HEK293 (cell line): Measurements from ENCODE around the gene SPECC1.

Experiments used
- CTCF ChIA-PET: fragments of 350-600 bp; formaldehyde crosslinking; extraction: SDS; loops from one replicate; lab custom pipeline; 2021; ENCODE audit warnings: antibody characterized with exemption; lab: Yijun Ruan, JAX
- POLR2A ChIA-PET: fragments of 300-600 bp; formaldehyde crosslinking; extraction: SDS; loops from one replicate; lab custom pipeline; 2020; ENCODE audit warnings: antibody characterized with exemption, inconsistent platforms; lab: Yijun Ruan, JAX
- H3K27ac ChIP-seq: fragments of 200-500 bp; sonication (Bioruptor generic); 2 replicates; pipeline ENCODE4 v1.5.1; 2014; ENCODE audit warnings: low read depth, low read length, control low read depth, inconsistent platforms; ENCODE audit errors: extremely low read depth
- H3K36me3 ChIP-seq, 2 experiments: fragments of 200-500 bp in 1 of 2; sonication (Bioruptor generic) in 1 of 2; 1 replicate in 1 of 2; 2 replicates in 1 of 2; pipeline ENCODE4 v1.5.1; 2014 to 2017; ENCODE audit warnings: inconsistent platforms in 2 of 2, low read length in 2 of 2; ENCODE audit not compliant: control insufficient read depth in 2 of 2, insufficient read depth in 1 of 2
- H3K4me1 ChIP-seq: fragments of 200-500 bp; sonication (Bioruptor generic); 2 replicates; pipeline ENCODE4 v1.5.1; 2014; ENCODE audit warnings: mild to moderate bottlenecking, low read length, inconsistent platforms; ENCODE audit not compliant: control insufficient read depth, insufficient read depth
- H3K4me3 ChIP-seq: 2 replicates; pipeline ENCODE4 v1.5.1; 2011; ENCODE audit warnings: low read depth, mild to moderate bottlenecking, control low read depth, low read length, moderate library complexity
- H3K9me3 ChIP-seq: fragments of 200-500 bp; sonication (Bioruptor generic); 2 replicates; pipeline ENCODE4 v1.5.1; 2014; ENCODE audit warnings: low read depth, low read length, inconsistent platforms; ENCODE audit not compliant: control insufficient read depth, insufficient read depth
- FEZF1 ChIP-seq: fragments of 450-650 bp; formaldehyde crosslinking; IDR thresholded peaks from 2 replicates; pipeline ENCODE4 v1.5.1; 2016; ENCODE audit warnings: missing biosample characterization, missing genetic modification characterization
- KLF16 ChIP-seq: fragments of 450-650 bp; formaldehyde crosslinking; IDR thresholded peaks from 2 replicates; pipeline ENCODE4 v1.5.1; 2017; ENCODE audit warnings: missing biosample characterization, missing genetic modification characterization
- KLF7 ChIP-seq: fragments of 450-650 bp; formaldehyde crosslinking; IDR thresholded peaks from 2 replicates; pipeline ENCODE4 v1.5.1; 2016; ENCODE audit warnings: missing biosample characterization, missing genetic modification characterization, borderline replicate concordance
- MYNN ChIP-seq: fragments of 450-650 bp; formaldehyde crosslinking; IDR thresholded peaks from 2 replicates; pipeline ENCODE4 v1.5.1; 2016; ENCODE audit warnings: missing biosample characterization, missing genetic modification characterization, borderline replicate concordance
- PBX3 ChIP-seq: sonication (generic); formaldehyde crosslinking; IDR thresholded peaks from 2 replicates; pipeline ENCODE4 v1.8.1; 2022; ENCODE audit warnings: mild to moderate bottlenecking, moderate library complexity, missing genetic modification reagents
- RBAK ChIP-seq: fragments of 450-650 bp; formaldehyde crosslinking; IDR thresholded peaks from 2 replicates; pipeline ENCODE4 v1.5.1; 2016; ENCODE audit warnings: missing biosample characterization, missing genetic modification characterization
- REPIN1 ChIP-seq: fragments of 450-650 bp; formaldehyde crosslinking; IDR thresholded peaks from 2 replicates; pipeline ENCODE4 v1.5.1; 2017; ENCODE audit warnings: missing biosample characterization, missing genetic modification characterization, low read depth
- SALL2 ChIP-seq: fragments of 450-650 bp; formaldehyde crosslinking; IDR thresholded peaks from 2 replicates; pipeline ENCODE4 v1.5.0; 2017; ENCODE audit warnings: missing biosample characterization, mild to moderate bottlenecking, missing genetic modification characterization, borderline replicate concordance
- SCRT2 ChIP-seq: fragments of 450-650 bp; formaldehyde crosslinking; IDR thresholded peaks from 2 replicates; pipeline ENCODE4 v1.5.1; 2016; ENCODE audit warnings: missing biosample characterization, missing genetic modification characterization
- ZEB2 ChIP-seq: fragments of 450-650 bp; formaldehyde crosslinking; IDR thresholded peaks from 2 replicates; pipeline ENCODE4 v1.5.1; 2016; ENCODE audit warnings: missing biosample characterization, missing genetic modification characterization
- ZNF184 ChIP-seq: fragments of 450-650 bp; IDR thresholded peaks from 2 replicates; pipeline ENCODE4 v1.5.1; 2018; ENCODE audit warnings: missing biosample characterization, mild to moderate bottlenecking, missing genetic modification characterization
- ZNF248 ChIP-seq: fragments of 450-650 bp; formaldehyde crosslinking; IDR thresholded peaks from 2 replicates; pipeline ENCODE4 v1.5.1; 2017; ENCODE audit warnings: missing biosample characterization, missing genetic modification characterization
- ZNF280D ChIP-seq: fragments of 450-650 bp; formaldehyde crosslinking; IDR thresholded peaks from 2 replicates; pipeline ENCODE4 v1.5.1; 2016; ENCODE audit warnings: missing biosample characterization, missing genetic modification characterization
- ZNF555 ChIP-seq: fragments of 450-650 bp; formaldehyde crosslinking; conservative IDR thresholded peaks from 2 replicates; pipeline ENCODE4 v1.5.1; 2017; ENCODE audit warnings: missing biosample characterization, mild to moderate bottlenecking, missing genetic modification characterization, inconsistent platforms
- ZNF610 ChIP-seq: fragments of 450-650 bp; formaldehyde crosslinking; IDR thresholded peaks from 2 replicates; pipeline ENCODE4 v1.5.1; 2016; ENCODE audit warnings: missing biosample characterization, missing genetic modification characterization, borderline replicate concordance
- ZNF624 ChIP-seq: fragments of 450-650 bp; formaldehyde crosslinking; IDR thresholded peaks from 2 replicates; pipeline ENCODE4 v1.5.1; 2017; ENCODE audit warnings: missing biosample characterization, missing genetic modification characterization
- TF ChIP-seq, protein P1 (sequence below): fragments of 450-650 bp; formaldehyde crosslinking; IDR thresholded peaks from 2 replicates; pipeline ENCODE4 v1.5.1; 2016; ENCODE audit warnings: missing biosample characterization, missing genetic modification characterization
- TF ChIP-seq, protein P2 (sequence below): fragments of 450-650 bp; formaldehyde crosslinking; IDR thresholded peaks from 2 replicates; pipeline ENCODE4 v1.5.1; 2016; ENCODE audit warnings: missing biosample characterization, missing genetic modification characterization
- TF ChIP-seq, protein P3 (sequence below): fragments of 450-650 bp; formaldehyde crosslinking; IDR thresholded peaks from 2 replicates; pipeline ENCODE4 v1.5.0; 2017; ENCODE audit warnings: missing biosample characterization, missing genetic modification characterization, borderline replicate concordance
- TF ChIP-seq, protein P4 (sequence below): fragments of 450-650 bp; formaldehyde crosslinking; IDR thresholded peaks from 2 replicates; pipeline ENCODE4 v1.5.1; 2016; ENCODE audit warnings: missing biosample characterization, missing genetic modification characterization

Gene SPECC1

GRCh38 chr17:20026960-20027359, 17.8 kb downstream of the SPECC1 start:
- no peak overlapping the region for H3K27ac ChIP-seq
- POLR2A ChIA-PET: no interaction called here
- peaks cover 0 to 4% of the 10 kb centered on the region in 2 experiments; a peak in 2 of 3 replicates for H3K36me3 ChIP-seq
- TF ChIP-seq RBAK (tag by site-specific recombination) (no peak), KLF7 (tag by site-specific recombination) (no peak), REPIN1 (tag by site-specific recombination) (no peak), MYNN (tag by site-specific recombination) (no peak), KLF16 (tag by site-specific recombination) (no peak), FEZF1 (tag by site-specific recombination) (no peak), ZNF610 (no peak), ZEB2 (no peak), ZNF624 (tag by site-specific recombination) (no peak), ZNF280D (tag by site-specific recombination) (no peak), ZNF555 (tag by site-specific recombination) (no peak), ZNF184 (tag by site-specific recombination) (no peak), SCRT2 (tag by site-specific recombination) (no peak), ZNF248 (tag by site-specific recombination) (no peak), SALL2 (no peak), PBX3 (CRISPR knock-in tag) (no peak)
- TF ChIP-seq, protein P1, sequence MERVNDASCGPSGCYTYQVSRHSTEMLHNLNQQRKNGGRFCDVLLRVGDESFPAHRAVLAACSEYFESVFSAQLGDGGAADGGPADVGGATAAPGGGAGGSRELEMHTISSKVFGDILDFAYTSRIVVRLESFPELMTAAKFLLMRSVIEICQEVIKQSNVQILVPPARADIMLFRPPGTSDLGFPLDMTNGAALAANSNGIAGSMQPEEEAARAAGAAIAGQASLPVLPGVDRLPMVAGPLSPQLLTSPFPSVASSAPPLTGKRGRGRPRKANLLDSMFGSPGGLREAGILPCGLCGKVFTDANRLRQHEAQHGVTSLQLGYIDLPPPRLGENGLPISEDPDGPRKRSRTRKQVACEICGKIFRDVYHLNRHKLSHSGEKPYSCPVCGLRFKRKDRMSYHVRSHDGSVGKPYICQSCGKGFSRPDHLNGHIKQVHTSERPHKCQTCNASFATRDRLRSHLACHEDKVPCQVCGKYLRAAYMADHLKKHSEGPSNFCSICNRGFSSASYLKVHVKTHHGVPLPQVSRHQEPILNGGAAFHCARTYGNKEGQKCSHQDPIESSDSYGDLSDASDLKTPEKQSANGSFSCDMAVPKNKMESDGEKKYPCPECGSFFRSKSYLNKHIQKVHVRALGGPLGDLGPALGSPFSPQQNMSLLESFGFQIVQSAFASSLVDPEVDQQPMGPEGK (tag by site-specific recombination): no peak
- TF ChIP-seq, protein P2, sequence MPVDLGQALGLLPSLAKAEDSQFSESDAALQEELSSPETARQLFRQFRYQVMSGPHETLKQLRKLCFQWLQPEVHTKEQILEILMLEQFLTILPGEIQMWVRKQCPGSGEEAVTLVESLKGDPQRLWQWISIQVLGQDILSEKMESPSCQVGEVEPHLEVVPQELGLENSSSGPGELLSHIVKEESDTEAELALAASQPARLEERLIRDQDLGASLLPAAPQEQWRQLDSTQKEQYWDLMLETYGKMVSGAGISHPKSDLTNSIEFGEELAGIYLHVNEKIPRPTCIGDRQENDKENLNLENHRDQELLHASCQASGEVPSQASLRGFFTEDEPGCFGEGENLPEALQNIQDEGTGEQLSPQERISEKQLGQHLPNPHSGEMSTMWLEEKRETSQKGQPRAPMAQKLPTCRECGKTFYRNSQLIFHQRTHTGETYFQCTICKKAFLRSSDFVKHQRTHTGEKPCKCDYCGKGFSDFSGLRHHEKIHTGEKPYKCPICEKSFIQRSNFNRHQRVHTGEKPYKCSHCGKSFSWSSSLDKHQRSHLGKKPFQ (tag by site-specific recombination): no peak
- TF ChIP-seq, protein P3, sequence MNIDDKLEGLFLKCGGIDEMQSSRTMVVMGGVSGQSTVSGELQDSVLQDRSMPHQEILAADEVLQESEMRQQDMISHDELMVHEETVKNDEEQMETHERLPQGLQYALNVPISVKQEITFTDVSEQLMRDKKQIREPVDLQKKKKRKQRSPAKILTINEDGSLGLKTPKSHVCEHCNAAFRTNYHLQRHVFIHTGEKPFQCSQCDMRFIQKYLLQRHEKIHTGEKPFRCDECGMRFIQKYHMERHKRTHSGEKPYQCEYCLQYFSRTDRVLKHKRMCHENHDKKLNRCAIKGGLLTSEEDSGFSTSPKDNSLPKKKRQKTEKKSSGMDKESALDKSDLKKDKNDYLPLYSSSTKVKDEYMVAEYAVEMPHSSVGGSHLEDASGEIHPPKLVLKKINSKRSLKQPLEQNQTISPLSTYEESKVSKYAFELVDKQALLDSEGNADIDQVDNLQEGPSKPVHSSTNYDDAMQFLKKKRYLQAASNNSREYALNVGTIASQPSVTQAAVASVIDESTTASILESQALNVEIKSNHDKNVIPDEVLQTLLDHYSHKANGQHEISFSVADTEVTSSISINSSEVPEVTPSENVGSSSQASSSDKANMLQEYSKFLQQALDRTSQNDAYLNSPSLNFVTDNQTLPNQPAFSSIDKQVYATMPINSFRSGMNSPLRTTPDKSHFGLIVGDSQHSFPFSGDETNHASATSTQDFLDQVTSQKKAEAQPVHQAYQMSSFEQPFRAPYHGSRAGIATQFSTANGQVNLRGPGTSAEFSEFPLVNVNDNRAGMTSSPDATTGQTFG (tag by site-specific recombination): no peak
- TF ChIP-seq, protein P4, sequence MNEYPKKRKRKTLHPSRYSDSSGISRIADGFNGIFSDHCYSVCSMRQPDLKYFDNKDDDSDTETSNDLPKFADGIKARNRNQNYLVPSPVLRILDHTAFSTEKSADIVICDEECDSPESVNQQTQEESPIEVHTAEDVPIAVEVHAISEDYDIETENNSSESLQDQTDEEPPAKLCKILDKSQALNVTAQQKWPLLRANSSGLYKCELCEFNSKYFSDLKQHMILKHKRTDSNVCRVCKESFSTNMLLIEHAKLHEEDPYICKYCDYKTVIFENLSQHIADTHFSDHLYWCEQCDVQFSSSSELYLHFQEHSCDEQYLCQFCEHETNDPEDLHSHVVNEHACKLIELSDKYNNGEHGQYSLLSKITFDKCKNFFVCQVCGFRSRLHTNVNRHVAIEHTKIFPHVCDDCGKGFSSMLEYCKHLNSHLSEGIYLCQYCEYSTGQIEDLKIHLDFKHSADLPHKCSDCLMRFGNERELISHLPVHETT: no peak
- CTCF ChIA-PET: no interaction called here
- H3K4me1 ChIP-seq: no peaks in the 10 kb centered on the region
- no peak overlapping the region for H3K4me3 ChIP-seq
- H3K9me3 ChIP-seq: no peaks in the 10 kb centered on the region
